GM19025 (cell line): ENCODE measurements around the gene SFR1.
"Not testable (repeated sequence)": the region's sequence is repeated elsewhere in the genome, so short reads cannot be mapped to it uniquely, and the experiment has no call there.

Experiments used
- ATAC-seq: cut with Tn5 transposase; IDR thresholded peaks from one replicate; pipeline ENCODE4 v1.9.1; 2021; ENCODE audit warnings: mild to moderate bottlenecking, low read depth, moderate library complexity; ENCODE audit not compliant: unreplicated experiment

SFR1 gene

GRCh38 chr10:104155591-104155990 lies 33.6 kb downstream of the SFR1 start:
- ATAC-seq = no peak

- ATAC-seq = no peak
These were observed 48.8 kb downstream of the SFR1 start for GRCh38 chr10:104170610-104171254.

DNA sequence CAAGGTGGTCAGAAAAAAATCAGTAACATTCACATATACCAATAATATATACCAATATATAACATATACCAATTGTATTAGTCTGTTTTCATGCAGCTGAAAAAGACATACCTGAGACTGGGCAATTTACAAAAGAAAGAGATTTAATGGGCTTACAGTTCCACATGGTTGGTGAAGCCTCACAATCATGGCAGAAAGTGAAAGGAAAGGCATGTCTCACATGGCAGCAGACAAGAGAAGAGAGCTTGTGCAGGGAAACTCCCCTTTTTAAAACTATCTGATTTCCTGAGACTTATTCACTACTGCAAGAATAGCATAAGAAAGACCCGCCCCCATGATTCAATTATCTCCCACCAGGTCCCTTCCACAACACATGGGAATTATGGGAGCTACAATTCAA lies 52.2 kb downstream of the SFR1 start:
- not testable (repeated sequence) for ATAC-seq
